HUDEP-2 (cell line): ENCODE results near the gene CDH23.

ENCODE experiments used
- DNase-seq, 76 experiments: peaks; one replicate each; lab custom pipeline; 2025; ENCODE audit not compliant: unreplicated experiment in 76 of 76; lab: John Stamatoyannopoulos, UW

Gene CDH23

GRCh38 chr10:71727738-71728737 is 331.3 kb downstream of the CDH23 start:
- DNase-seq, result peak in 74 of 76 experiments; percentile 29 to 84 (median 68)

- peak in 70 of 76 experiments; percentile 14 to 82 (median 64) for DNase-seq
These were observed 332.5 kb downstream of the CDH23 start for GRCh38 chr10:71729161-71729636.

- no peak for DNase-seq
These were observed 335.1 kb downstream of the CDH23 start for GRCh38 chr10:71731791-71732190.

- DNase-seq, result no peak
These were observed 338.1 kb downstream of the CDH23 start for GRCh38 chr10:71734797-71735196.

- no peak for DNase-seq
These were observed 339.2 kb downstream of the CDH23 start for GRCh38 chr10:71735709-71736569.

- no peak for DNase-seq
These were observed 339.8 kb downstream of the CDH23 start for GRCh38 chr10:71736570-71736952.

GRCh38 chr10:71737001-71737833 is 340.5 kb downstream of the CDH23 start:
- DNase-seq, result no peak

- no peak for DNase-seq
These were observed 341.1 kb downstream of the CDH23 start for GRCh38 chr10:71737834-71738197.

GRCh38 chr10:71739358-71739900 is 342.7 kb downstream of the CDH23 start:
- DNase-seq, result no peak

- DNase-seq, result peak in 46 of 76 experiments; percentile 7 to 67 (median 32)
These were observed 343.4 kb downstream of the CDH23 start for GRCh38 chr10:71740069-71740653.

GRCh38 chr10:71741029-71741428 is 344.3 kb downstream of the CDH23 start:
- DNase-seq, result no peak

- no peak for DNase-seq
These were observed 345.0 kb downstream of the CDH23 start for GRCh38 chr10:71741671-71742070.

- peak in 7 of 76 experiments; percentile 8 to 50 (median 33) for DNase-seq
These were observed 345.8 kb downstream of the CDH23 start for GRCh38 chr10:71742301-71743088.

- DNase-seq, result no peak
These were observed 346.5 kb downstream of the CDH23 start for GRCh38 chr10:71743089-71743838.

GRCh38 chr10:71743866-71744265 is 347.1 kb downstream of the CDH23 start:
- DNase-seq, result peak in 1 of 76 experiments; percentile 11

GRCh38 chr10:71744897-71745663 is 348.4 kb downstream of the CDH23 start:
- no peak for DNase-seq

- peak in 4 of 76 experiments; percentile 5 to 49 (median 38) for DNase-seq
These were observed 349.0 kb downstream of the CDH23 start for GRCh38 chr10:71745664-71746250.
